ENCODE measurements around the gene MAOA.
"Not testable (repeated sequence)": the region's sequence is repeated elsewhere in the genome, so short reads cannot be mapped to it uniquely, and the experiment has no call there.

MAOA gene

DNA sequence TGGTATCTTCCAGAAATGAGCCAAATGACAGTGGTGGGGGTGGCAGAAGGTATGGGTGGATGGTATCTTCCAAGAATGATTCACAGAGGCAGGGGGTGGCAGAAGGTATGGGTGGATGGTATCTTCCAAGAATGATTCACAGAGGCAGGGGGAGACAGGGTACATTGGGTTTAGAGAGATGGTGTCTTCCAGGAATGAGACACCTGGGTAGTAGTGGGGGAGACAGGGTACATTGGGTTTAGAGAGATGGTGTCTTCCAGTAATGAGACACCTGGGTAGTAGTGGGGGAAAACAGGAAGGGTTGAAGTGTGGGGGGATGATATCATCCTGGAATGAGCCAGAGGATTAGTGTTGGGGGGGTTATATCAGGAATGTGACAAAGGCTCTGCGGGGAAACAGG lies 62.0 kb downstream of the MAOA start:
- DNase-seq (ENCODE audit: low read depth), result no peak

DNA sequence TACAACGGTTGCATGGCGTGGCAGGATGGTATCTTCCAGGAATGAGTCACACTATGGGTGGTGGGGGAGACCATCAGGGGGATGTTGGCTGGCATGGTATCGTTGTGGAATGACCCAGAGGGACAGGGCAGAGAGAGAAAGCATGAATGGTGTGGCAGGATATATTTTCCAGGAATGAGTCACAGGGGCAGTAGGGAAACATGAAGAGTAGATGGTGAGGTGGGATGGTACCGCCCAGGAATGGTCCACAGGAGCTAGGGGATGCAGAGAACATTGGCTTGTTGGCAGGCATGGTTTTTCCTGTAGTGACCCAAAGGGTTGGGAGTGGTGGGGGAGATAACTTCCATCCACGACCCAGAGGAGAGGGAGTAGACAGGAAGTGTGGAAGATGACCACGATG lies 62.4 kb downstream of the MAOA start:
- no peak for DNase-seq (ENCODE audit: low read depth)

DNA sequence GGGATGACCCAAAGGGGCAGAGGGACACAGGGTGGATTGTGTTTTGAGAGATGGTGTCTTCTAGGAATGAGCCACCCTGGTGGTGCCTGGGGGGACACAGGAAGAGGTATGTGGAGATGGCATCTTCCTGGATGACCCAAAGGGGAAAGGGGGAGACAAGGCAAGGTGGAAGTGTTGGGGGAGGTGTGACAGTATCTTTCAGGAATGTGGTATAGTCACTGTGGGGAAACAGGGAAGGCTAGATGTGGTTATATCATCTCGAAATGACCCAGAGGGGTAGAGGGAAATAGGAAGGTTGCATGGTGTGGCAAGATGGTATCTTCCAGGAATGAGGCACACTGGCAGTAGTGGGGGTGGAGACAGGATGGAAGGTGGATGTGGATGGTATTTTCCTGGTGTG lies 62.9 kb downstream of the MAOA start:
- DNase-seq (ENCODE audit: low read depth), result no peak

DNA sequence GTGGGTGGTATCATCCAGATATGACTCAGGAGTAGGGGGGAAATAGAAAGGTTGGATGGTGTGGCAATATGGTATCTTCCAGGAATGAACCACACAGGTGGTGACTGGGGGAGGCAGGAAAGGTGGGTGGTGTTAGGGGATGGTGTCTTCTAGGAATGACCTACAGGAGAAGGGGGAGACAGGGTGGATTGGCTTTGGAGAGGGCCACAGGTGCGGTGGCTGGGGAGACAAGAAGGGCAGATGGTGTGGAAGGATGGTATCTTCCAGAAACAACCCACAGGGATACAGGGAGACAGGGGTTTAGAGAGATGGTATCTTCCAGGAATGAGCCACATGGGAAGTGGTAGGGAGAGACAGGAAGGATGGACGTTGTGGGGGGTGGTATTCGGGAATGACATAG lies 64.0 kb downstream of the MAOA start:
- DNase-seq (ENCODE audit: low read depth), result no peak

DNA sequence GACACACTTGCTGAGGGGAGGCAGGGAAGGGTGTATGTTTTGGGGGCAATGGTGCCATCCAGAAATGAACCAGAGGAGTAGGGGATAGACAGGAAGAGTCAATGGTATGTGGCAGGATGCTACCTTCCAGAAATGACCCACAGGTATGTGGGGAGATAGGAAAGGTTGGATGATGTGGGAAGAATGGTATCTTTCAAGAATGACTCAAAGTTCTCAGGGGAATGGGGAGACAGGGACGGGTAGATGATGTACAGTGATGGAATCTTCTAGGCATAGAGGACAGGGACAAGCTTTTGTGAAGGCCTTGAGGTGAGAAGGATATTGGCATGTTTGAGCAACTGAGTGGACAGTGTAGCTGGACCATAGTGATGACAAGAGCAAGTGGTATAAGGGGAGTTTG lies 64.9 kb downstream of the MAOA start:
- no peak for DNase-seq (ENCODE audit: low read depth)

DNA sequence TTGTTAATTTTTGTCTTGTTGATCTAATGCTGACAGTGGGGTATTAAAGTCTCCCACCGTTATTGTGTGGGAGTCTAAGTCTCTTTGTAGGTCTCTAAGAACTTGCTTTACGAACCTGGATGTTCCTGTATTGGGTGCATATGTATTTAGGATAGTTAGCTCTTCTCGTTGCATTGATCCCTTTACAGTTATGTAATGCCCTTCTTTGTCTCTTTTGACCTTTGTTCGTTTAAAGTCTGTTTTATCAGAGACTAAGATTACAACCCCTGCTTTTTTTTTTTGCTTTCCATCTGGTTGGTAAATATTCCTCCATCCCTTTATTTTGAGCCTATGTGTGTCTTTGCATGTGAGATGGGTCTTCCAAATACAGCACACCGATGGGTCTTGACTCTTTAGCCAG lies 69.1 kb downstream of the MAOA start:
- DNase-seq (ENCODE audit: low read depth), result not testable (repeated sequence)

DNA sequence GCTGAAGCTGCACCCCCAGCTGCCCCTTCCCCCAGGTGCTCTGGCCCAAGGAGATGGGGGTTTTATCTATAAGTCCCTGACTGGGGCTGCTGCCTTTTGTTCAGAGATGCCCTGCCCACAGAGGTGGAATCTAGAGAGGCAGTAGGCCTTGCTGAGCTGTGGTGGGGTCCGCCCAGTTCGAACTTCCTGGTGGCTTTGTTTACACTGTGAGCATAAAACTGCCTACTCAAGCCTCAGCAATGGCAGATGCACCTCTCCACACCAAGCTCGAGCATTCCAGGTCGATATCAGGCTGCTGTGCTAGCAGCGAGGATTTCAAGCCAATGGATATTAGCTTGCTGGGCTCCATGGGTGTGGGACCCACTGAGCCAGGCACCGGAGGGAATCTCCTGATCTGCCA lies 71.2 kb downstream of the MAOA start:
- DNase-seq (ENCODE audit: low read depth), result not testable (repeated sequence)

DNA sequence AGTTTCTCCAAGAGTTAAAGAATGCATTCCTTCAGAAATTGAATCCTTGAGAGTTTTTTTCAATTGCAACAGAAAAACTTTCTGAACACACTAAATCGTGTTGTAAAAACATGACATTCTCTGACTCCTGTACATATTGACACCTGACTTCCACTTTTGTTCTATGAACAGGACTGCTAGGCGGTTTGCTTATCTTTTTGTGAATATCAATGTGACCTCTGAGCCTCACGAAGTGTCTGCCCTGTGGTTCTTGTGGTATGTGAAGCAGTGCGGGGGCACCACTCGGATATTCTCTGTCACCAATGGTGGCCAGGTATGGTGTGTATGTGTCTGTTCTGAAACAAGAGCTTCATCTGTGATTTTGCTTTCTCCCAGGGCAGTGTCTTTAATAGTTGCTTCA lies 71.9 kb downstream of the MAOA start:
- no peak for DNase-seq (ENCODE audit: low read depth)

DNA sequence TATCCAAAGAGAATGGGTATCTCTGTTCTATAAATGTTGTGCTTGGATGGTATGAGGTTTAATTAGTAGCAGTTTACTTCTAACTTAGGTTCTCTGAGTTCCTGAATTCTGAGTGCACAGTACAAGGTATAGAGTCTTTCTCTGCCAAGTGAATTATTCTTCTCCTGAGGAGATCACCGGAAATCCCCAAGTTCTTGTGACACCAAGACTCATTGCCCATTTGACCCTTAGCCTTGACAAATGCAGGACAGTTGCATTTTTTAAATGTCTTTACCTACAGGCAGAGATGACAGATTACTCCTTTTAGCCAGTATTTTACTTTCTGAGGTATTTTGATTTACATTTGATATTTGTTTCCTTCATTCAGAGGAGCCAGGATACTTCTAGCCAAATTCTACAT lies 72.9 kb downstream of the MAOA start:
- DNase-seq (ENCODE audit: low read depth), result no peak

DNA sequence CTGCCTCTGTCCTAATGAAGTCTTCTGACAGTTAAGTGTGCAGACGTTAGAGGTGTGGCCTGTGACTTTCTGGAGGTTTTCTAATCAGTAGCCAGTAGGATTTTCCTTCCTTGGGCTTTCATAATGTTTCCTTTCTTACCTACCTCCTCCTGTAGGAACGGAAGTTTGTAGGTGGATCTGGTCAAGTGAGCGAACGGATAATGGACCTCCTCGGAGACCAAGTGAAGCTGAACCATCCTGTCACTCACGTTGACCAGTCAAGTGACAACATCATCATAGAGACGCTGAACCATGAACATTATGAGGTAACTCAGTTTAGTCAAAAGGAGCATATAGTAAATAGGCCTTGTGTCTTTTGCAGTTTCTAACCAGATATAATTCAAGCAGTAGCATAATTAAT lies 75.0 kb downstream of the MAOA start:
- DNase-seq (ENCODE audit: low read depth), result no peak

DNA sequence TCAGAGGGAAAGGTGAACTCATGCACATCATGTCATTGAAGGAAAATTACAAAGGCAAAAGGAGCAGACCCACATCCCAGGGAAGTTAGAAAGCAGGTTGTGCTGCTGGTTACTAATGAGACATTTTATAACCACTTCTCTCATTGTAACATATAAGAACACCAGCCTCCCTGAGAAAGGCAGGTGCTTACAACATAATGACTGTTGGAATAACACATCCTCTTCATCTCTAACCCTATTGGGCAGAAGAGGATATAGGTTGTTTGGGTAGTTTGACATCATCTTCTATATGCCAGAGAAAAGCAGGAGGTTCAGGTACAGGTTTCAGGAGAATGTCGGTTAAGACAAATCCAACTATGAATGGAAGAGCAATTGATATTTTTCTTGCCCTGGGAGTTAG lies 77.6 kb downstream of the MAOA start:
- no peak for DNase-seq (ENCODE audit: low read depth)

DNA sequence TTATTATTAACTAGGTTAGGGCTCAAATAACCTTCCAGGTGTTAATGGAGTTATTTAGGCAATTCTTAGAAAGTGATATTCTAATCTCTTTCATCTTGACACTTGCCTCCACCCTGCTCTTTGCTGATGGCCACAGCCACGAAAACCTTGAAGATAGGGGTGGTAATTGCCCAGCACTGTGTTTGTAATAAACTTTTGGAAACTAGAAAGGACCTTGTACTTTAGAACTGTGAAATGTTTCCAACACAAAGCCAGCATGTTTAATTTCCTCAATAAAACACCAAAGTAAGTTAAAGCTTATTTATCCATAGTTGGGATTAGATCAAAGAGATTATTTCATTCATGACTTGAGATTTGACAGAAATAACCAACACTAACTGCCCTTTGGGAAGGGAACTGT lies 78.3 kb downstream of the MAOA start:
- no peak for DNase-seq (ENCODE audit: low read depth)

DNA sequence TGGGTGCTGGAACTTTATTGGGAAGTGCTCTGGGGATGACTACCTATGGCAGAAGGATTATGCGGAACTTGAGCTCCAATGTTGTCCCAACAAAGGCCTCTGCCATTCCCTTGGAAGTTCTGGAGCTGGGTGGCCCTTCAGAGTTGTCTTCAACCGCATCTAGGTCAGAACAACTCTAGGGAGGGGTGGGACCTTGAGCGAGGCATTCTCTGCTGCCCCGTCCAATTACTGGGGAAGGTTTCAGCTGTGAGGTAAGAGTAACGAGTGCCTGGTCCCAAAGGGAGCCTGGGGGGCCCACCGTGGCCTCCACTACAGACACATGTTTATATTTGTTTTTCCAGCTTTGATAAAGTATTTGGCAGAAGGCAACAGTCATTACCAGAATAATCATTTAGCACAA lies 79.4 kb downstream of the MAOA start:
- DNase-seq (ENCODE audit: low read depth), result no peak

DNA sequence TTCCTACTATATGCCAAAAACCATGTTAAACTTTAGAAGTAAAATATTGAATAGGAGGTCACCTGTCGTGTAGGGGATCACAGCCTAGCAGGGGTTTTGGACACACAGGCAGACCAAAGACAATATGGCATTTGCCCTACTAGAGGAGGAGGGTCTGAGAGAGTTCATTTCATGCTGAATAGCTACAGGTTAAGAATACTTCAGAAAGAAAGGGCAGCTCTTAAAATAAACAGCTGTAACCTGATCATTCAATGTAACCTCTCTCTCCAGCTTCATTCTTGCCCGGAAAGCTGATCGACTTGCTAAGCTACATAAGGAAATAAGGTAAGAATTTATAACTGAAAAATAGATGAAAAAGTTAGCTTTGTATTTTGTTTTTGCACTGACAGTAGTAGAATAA lies 79.9 kb downstream of the MAOA start:
- no peak for DNase-seq (ENCODE audit: low read depth)

DNA sequence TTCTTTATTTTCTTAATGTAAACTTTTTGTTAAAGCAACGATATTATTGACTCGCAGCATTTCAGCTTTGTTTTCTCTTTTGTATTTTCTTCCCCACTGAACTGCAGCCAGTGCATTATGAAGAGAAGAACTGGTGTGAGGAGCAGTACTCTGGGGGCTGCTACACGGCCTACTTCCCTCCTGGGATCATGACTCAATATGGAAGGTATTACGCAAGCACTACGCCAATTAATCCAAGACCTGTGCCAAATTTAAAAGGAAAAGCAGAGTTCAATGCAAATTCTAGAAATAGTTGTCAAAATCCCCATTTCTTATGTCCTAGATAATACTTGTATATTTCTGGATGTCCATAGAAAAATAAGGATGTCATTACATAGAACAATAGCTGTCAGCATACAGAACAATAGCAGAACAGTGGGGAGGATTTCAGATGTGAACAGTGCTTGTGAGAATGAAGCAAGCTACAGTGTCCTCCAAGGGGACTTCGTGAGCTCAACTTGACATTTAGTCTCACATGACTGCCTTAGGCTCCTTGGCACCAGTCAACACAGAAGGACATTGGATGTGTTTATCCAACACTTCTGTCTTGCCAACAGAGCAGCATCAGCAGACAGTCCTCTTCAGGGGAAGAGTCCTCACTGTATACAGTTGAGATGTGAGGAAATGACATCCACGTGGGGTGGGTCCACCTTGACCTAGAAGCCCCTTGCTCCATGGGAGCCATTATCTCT lies 85.9 kb downstream of the MAOA start:
- no peak for DNase-seq (ENCODE audit: low read depth)

DNA sequence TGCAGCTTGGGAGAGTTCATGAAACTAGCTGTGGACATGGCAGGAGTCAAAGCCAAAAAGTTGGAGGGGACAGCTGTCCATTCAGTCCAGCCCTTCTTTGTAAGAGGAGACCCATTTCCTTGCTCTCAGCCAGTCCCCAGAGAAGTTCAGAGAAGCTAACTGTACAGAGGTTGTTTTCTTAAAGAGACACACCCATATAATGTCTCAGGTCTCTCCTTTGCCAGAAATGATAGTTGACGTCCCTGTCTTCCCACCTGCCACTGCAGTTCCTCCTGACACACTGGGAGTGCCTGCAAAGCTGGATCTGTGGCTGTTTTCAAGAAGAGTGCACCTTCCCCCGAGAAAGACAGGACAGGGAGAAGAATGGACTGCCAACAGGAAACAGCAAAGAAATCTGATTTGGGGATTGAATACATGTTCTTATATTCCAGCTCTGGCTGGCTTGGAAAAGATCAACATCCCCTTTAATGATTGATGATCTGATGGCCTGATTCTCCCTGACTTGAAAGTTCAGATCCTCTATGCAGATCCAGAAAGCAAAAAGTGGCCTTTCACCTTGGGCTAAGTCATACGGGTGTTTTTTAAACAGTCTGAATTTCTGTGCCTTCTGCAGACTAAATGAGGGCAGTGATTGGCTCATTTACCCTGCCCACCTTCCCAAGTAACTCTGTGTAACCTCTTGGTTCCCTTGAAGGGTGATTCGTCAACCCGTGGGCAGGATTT lies 87.2 kb downstream of the MAOA start:
- DNase-seq (ENCODE audit: low read depth), result no peak

DNA sequence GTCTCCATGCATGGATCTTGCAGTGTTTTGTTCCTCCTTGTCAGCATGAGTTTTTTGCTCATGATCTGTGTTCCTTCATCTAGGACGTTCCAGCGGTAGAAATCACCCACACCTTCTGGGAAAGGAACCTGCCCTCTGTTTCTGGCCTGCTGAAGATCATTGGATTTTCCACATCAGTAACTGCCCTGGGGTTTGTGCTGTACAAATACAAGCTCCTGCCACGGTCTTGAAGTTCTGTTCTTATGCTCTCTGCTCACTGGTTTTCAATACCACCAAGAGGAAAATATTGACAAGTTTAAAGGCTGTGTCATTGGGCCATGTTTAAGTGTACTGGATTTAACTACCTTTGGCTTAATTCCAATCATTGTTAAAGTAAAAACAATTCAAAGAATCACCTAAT lies 88.2 kb downstream of the MAOA start:
- DNase-seq (ENCODE audit: low read depth), result no peak

DNA sequence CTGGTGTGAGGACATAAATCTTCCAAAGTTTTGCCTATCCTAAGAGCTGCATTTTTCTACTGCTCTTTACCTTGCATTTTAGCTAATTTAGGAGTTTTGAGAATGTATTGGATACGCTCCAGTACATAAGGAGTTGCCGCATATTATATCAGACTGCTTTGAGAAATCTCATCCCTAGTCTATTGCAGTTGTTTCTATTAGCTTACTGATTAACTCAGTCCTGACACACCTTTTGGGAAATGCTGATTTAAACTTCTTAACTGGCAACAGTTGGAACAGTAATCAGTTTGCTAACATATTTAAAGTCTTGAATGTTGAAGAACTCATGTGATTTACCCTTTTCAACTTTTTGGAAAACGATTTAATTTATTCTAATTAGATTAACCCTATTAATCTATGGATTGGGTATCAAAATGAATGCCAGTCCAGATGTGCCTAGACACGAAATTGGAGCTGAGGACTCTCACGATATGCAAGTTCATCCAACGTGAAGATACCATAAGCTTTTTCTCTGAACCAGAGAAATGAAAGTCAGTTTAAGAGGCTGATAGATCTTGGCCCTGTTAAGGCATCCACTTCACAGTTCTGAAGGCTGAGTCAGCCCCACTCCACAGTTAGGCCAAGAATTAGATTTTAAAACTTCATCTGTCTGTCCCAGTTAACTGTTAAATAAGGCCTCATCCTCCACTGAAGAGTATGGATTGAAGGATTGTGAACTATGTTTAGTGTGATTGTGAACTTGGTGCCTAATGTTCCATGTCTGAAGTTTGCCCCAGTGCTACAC lies 90.0 kb downstream of the MAOA start:
- DNase-seq (ENCODE audit: low read depth), result no peak

DNA sequence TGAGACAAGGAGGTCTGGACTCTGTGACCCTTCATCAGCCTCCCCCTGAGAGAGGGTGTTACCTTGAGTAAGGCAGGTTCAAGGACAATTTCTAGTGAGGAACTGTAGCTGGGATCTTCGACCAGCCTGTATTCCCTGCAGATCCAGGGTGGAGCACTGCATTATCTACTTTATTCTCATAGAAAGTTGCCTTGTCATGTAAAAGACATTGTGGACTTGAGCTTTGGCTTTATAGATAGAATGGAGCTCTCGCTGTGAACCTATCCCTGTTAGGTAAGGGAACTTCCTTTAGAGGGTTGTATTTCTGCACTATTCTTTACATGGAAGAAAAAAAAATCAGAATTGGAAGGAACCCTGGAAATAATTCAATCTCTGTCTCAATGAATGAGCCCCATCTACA lies 91.4 kb downstream of the MAOA start:
- no peak for DNase-seq (ENCODE audit: low read depth)

DNA sequence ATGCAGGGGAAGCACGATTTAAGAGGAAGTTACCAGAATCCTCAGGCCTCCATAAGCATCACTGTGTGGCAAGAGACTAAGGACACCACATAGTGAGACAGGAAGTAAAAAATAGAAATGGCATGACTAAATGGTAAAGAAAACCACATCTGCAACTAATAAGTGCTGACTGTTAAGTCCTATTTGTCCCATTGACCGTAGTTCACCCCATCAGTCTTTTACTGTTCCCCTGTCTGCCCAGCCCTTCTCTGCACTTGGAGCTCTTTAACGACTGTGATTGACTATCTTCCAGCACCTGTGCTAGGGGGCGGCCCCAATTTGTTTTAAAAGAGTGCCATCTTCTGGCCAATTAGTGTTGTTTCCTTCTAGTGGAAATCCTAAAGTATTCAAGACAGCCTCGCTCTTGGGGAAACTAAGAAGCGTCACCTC lies 94.2 kb downstream of the MAOA start:
- peak; percentile 4 for DNase-seq (ENCODE audit: low read depth)

DNA sequence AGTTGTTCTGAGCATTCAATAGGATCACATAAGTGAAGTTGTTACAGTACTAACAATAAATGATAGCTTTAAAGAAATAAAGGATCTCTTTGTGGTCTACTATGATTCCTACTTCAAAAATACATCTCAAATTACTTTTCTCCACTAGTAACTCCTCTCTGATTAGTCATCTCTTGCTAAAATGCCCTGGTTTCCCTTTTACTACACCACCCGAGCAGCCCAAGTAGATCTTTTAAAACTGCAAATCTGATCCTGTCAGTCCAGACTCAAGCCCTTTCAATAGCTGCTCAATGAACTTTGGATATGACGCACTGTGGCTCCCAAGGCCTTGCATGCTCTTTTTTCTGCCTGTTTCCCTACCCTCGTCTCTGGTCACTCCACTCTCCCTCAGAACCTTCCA lies 97.5 kb downstream of the MAOA start:
- DNase-seq (ENCODE audit: low read depth), result no peak

DNA sequence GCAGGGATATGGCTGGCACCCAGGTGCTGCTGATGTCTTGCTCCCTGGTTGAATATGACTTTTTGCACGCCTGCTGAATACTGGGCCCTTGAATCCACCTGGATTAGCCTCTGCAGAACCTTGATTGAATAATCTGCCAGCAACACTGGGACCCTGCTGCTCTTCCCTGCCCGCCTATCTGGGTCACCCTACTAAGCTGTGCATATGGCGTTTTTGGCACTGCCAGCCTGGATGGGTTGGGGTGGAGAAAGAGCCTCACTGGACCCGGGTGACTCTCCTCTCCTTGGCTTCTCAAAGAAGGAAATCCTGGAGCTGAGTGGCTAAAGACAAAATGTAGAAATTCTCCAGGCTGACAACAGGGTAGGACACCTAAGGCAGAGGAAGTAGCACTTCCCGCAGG lies 100.0 kb downstream of the MAOA start:
- no peak for DNase-seq (ENCODE audit: low read depth)

DNA sequence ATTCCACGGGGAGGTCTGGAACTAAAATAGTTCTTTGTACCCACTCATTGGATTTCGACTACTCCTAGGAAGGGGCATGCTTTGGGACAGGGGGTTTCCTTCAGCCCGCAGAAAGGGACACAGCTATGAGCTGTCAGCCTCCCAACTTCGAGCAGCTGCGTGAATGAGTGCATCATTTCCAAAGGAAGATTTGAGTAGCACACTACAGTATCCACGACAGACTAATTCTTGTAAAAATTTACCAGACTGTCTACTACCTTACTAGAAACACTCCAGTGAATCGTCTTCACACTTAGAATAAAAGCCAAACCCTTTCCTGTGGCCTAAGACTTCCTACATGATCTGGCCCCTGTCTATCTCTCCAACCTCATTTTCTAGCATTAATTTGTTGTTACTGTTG lies 101.9 kb downstream of the MAOA start:
- DNase-seq (ENCODE audit: low read depth), result no peak
